Loucy (cell line): ENCODE measurements around the gene NRN1.

Experiments used
- EZH2phosphoT487 ChIP-seq: fragments of 200-600 bp; IDR thresholded peaks from 2 replicates; pipeline ENCODE4 v1.6.1; 2018; ENCODE audit warnings: antibody characterized with exemption, mild to moderate bottlenecking, moderate library complexity, borderline replicate concordance
- TF ChIP-seq, protein P1 (sequence below): fragments of 200-600 bp; sonication (generic); conservative IDR thresholded peaks from 2 replicates; pipeline ENCODE4 v1.5.1; 2014; ENCODE audit warnings: mild to moderate bottlenecking, antibody characterized with exemption, low read length

- TF ChIP-seq, protein P1, sequence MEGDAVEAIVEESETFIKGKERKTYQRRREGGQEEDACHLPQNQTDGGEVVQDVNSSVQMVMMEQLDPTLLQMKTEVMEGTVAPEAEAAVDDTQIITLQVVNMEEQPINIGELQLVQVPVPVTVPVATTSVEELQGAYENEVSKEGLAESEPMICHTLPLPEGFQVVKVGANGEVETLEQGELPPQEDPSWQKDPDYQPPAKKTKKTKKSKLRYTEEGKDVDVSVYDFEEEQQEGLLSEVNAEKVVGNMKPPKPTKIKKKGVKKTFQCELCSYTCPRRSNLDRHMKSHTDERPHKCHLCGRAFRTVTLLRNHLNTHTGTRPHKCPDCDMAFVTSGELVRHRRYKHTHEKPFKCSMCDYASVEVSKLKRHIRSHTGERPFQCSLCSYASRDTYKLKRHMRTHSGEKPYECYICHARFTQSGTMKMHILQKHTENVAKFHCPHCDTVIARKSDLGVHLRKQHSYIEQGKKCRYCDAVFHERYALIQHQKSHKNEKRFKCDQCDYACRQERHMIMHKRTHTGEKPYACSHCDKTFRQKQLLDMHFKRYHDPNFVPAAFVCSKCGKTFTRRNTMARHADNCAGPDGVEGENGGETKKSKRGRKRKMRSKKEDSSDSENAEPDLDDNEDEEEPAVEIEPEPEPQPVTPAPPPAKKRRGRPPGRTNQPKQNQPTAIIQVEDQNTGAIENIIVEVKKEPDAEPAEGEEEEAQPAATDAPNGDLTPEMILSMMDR, result no peak
- no peak for TF ChIP-seq EZH2phosphoT487
These were observed 802 bp upstream of the NRN1 start for GRCh38 chr6:6007366-6008088.
